WTC11 (cell line): ENCODE measurements around the gene GID4.

Experiments
- CREB1 ChIP-seq: sonication (generic); formaldehyde crosslinking; IDR thresholded peaks from 2 replicates; pipeline ENCODE4 v1.8.0; 2023; ENCODE audit warnings: mild to moderate bottlenecking, missing genetic modification reagents
- FOXK1 ChIP-seq: sonication (generic); formaldehyde crosslinking; IDR thresholded peaks from 2 replicates; pipeline ENCODE4 v1.8.0; 2022; ENCODE audit warnings: mild to moderate bottlenecking, moderate library complexity, missing genetic modification reagents
- ZNF232 ChIP-seq: sonication (generic); formaldehyde crosslinking; IDR thresholded peaks from 2 replicates; pipeline ENCODE4 v1.8.0; 2022; ENCODE audit warnings: mild to moderate bottlenecking, missing genetic modification reagents
- TF ChIP-seq, protein P1 (sequence below): fragments of 200-600 bp; IDR thresholded peaks from 2 replicates; pipeline ENCODE4 v1.8.0; 2022; ENCODE audit warnings: antibody characterized with exemption
- TF ChIP-seq, protein P2 (sequence below): sonication (generic); formaldehyde crosslinking; IDR thresholded peaks from 2 replicates; pipeline ENCODE4 v1.8.0; 2022; ENCODE audit warnings: mild to moderate bottlenecking, missing genetic modification reagents

DNA sequence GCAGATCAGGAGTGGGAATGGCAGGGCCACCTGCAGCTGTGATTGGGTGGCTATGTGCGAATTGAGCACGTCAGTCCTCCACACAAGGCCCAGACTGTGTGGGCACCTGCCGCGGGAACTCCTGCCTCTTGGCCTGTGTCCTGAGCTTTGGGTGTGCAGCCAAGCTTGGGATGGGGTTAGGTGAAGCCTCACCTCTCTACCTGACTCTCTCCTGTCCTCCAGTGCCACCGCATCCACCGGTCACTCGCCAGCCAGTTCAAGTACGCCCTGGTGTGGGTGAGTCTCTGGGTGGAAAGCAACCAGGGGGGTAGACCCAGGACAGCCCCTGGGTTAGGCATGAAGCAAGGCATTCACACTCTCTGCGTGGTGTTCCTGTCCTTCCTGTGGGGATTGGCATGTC is 67.0 kb downstream of the GID4 start:
- TF ChIP-seq, protein P1, sequence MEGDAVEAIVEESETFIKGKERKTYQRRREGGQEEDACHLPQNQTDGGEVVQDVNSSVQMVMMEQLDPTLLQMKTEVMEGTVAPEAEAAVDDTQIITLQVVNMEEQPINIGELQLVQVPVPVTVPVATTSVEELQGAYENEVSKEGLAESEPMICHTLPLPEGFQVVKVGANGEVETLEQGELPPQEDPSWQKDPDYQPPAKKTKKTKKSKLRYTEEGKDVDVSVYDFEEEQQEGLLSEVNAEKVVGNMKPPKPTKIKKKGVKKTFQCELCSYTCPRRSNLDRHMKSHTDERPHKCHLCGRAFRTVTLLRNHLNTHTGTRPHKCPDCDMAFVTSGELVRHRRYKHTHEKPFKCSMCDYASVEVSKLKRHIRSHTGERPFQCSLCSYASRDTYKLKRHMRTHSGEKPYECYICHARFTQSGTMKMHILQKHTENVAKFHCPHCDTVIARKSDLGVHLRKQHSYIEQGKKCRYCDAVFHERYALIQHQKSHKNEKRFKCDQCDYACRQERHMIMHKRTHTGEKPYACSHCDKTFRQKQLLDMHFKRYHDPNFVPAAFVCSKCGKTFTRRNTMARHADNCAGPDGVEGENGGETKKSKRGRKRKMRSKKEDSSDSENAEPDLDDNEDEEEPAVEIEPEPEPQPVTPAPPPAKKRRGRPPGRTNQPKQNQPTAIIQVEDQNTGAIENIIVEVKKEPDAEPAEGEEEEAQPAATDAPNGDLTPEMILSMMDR: no peak
- TF ChIP-seq ZNF232 (CRISPR knock-in tag) (no peak), FOXK1 (CRISPR knock-in tag) (no peak), CREB1 (CRISPR knock-in tag) (no peak)
- TF ChIP-seq, protein P2, sequence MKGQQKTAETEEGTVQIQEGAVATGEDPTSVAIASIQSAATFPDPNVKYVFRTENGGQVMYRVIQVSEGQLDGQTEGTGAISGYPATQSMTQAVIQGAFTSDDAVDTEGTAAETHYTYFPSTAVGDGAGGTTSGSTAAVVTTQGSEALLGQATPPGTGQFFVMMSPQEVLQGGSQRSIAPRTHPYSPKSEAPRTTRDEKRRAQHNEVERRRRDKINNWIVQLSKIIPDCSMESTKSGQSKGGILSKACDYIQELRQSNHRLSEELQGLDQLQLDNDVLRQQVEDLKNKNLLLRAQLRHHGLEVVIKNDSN (CRISPR knock-in tag): no peak
